ENCODE data around the gene LMLN. TPM values are rescaled to one million over a fixed set of nuclear protein-coding genes. Genes with fewer than 3 reads are reported as not detected.

Gene LMLN
- total and polyA plus RNA-seq, 2 donors (not counting 1 experiment from before 2014, with no cell fraction given): 6.6 to 7.1 TPM

DNA sequence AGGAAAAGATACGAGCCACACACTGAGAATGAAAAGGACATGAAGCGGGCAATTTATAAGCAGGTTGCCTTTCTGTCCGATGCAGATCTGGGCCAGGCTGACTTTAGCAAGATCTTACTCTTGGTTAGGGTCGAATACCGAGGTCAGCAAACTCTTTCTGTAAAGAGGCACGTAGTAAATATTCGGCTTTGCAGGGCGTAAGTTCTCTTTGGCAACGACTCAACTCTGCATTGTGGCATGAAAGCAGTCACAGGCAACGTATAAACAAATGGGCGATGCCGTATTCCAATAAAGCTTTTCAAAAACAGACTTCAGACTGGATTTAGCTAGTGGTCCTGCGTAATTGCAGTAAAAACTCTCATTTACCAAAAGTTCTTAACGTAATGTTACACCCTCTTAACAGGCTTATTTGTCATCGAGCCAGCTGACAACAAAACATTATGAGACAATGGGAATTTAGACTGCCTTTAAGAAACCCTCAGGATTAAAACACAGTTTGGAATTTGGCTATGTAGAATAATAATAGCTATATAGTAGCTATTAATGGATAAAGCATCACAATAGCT lies 23.1 kb upstream of the LMLN start:
- Histone ChIP-seq H4K20me1 (ENCODE audit: control insufficient read depth, extremely low read depth, insufficient read depth, low read length) (no peaks in the 10 kb centered on the region), H3K27ac (ENCODE audit: insufficient read depth, low read length) (no peak overlapping the region), H3K27me3 (ENCODE audit: control insufficient read depth, insufficient read depth, low read length) (no peaks in the 10 kb centered on the region), H3K36me3 (ENCODE audit: control insufficient read depth, insufficient read depth, low read length) (no peaks in the 10 kb centered on the region), H2AFZ (ENCODE audit: low read length) (peak overlapping the region; percentile 54), H3K9me3 (ENCODE audit: control insufficient read depth, insufficient read depth, low read depth, low read length) (no peaks in the 10 kb centered on the region), H3K79me2 (ENCODE audit: control insufficient read depth, insufficient read depth, low read length) (no peaks in the 10 kb centered on the region), H3K4me2 (ENCODE audit: extremely low read depth, insufficient read depth, low read length) (no peak overlapping the region), H3K4me1 (ENCODE audit: control insufficient read depth, extremely low read depth, insufficient read depth, low read length) (no peaks in the 10 kb centered on the region), H3K4me3 (replicated peaks in 1 of 4; ENCODE audit: control extremely low read depth in 1 of 4, insufficient read depth in 1 of 4, low read depth in 3 of 4, low read length in 4 of 4) (no peak overlapping the region), H3K9ac (ENCODE audit: insufficient read depth, low read length) (no peak overlapping the region)
- peak in 1 of 2 donors; percentile 62 for DNase-seq (ENCODE audit: low read depth in 2 of 2)
- TF ChIP-seq EZH2 (IDR thresholded peaks at IDR 0.05; ENCODE audit: low read length, missing control alignments): no peak
- TF ChIP-seq, protein P1, sequence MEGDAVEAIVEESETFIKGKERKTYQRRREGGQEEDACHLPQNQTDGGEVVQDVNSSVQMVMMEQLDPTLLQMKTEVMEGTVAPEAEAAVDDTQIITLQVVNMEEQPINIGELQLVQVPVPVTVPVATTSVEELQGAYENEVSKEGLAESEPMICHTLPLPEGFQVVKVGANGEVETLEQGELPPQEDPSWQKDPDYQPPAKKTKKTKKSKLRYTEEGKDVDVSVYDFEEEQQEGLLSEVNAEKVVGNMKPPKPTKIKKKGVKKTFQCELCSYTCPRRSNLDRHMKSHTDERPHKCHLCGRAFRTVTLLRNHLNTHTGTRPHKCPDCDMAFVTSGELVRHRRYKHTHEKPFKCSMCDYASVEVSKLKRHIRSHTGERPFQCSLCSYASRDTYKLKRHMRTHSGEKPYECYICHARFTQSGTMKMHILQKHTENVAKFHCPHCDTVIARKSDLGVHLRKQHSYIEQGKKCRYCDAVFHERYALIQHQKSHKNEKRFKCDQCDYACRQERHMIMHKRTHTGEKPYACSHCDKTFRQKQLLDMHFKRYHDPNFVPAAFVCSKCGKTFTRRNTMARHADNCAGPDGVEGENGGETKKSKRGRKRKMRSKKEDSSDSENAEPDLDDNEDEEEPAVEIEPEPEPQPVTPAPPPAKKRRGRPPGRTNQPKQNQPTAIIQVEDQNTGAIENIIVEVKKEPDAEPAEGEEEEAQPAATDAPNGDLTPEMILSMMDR (conservative IDR thresholded peaks at IDR 0.05 in 1 of 2, IDR thresholded peaks at IDR 0.05 in 1 of 2; ENCODE audit: low read depth in 1 of 2, low read length in 2 of 2): no peak

DNA sequence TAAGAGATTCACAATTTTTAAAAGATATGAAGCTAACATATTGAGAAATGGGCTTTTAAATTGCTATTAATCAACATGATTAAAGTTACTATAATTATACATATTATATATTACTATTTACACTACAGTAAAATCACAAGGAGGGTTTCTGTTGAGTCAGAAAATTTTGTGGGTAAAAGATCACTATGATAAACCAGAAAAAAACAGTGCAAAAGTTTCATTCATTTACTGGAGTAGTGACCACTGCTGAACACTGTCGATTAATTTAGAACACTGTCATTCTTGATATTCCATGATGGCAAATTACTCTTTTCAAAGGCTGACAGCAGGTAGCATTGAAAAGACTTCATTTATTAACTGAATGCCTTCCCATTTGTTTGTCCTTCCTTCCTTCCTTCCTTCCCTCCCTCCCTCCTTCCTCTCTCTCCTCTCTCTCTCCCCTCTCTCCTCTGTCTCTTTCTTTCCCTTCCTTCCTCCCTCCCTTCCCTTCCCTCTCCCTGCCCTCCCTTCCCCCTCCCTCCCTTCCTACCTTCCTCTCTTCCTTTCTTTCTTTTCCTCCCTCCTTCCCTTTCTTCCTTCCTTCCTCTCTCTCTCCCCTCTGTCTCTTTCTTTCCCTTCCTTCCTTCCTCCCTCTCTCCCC lies 19.2 kb upstream of the LMLN start:
- Histone ChIP-seq H3K9ac (ENCODE audit: insufficient read depth, low read length) (no peak overlapping the region), H4K20me1 (ENCODE audit: control insufficient read depth, extremely low read depth, insufficient read depth, low read length) (no peaks in the 10 kb centered on the region), H3K9me3 (ENCODE audit: control insufficient read depth, insufficient read depth, low read depth, low read length) (no peaks in the 10 kb centered on the region), H3K27me3 (ENCODE audit: control insufficient read depth, insufficient read depth, low read length) (no peaks in the 10 kb centered on the region), H3K79me2 (ENCODE audit: control insufficient read depth, insufficient read depth, low read length) (no peaks in the 10 kb centered on the region), H3K4me1 (ENCODE audit: control insufficient read depth, extremely low read depth, insufficient read depth, low read length) (no peaks in the 10 kb centered on the region), H2AFZ (ENCODE audit: low read length) (no peak overlapping the region), H3K27ac (ENCODE audit: insufficient read depth, low read length) (no peak overlapping the region), H3K4me3 (replicated peaks in 1 of 4; ENCODE audit: control extremely low read depth in 1 of 4, insufficient read depth in 1 of 4, low read depth in 3 of 4, low read length in 4 of 4) (no peak overlapping the region), H3K4me2 (ENCODE audit: extremely low read depth, insufficient read depth, low read length) (no peak overlapping the region), H3K36me3 (ENCODE audit: control insufficient read depth, insufficient read depth, low read length) (no peaks in the 10 kb centered on the region)
- TF ChIP-seq, protein P1 (conservative IDR thresholded peaks at IDR 0.05 in 1 of 2, IDR thresholded peaks at IDR 0.05 in 1 of 2; ENCODE audit: low read depth in 1 of 2, low read length in 2 of 2): no peak
- TF ChIP-seq EZH2 (IDR thresholded peaks at IDR 0.05; ENCODE audit: low read length, missing control alignments): no peak
- no peak for DNase-seq (ENCODE audit: low read depth in 2 of 2)

DNA sequence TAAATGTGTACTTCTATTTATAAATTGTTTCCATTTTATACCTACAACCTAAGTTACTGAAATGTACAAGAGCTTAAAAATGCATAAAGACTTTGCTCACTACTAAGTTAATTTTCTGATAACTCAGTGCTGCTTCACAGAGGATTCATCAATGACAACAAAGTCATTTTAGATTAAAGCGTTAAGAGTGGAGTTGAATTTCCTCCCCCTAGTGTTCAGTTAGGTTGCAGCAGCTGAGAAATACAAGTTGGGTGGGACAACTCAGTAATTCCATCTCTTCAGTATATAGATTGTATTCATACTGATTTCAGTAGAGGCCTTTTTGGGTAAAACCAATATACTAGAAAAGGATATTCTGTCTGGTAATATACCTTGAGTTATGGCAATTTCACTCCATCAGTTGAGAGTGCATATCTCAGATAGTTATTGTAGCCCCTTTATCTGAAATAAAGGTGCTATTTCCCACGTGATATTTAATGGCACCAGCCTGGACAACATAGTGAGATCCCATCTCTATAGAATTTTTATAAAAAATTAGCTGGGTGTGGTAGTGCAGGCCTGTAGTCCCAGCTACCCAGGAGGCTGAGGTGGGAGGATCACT lies 17.0 kb upstream of the LMLN start:
- no peak overlapping the region for H3K4me3 ChIP-seq (replicated peaks in 1 of 4; ENCODE audit: control extremely low read depth in 1 of 4, insufficient read depth in 1 of 4, low read depth in 3 of 4, low read length in 4 of 4)
- H3K79me2 ChIP-seq (ENCODE audit: control insufficient read depth, insufficient read depth, low read length): no peaks in the 10 kb centered on the region
- no peak for TF ChIP-seq EZH2 (IDR thresholded peaks at IDR 0.05; ENCODE audit: low read length, missing control alignments)
- TF ChIP-seq, protein P1 (conservative IDR thresholded peaks at IDR 0.05 in 1 of 2, IDR thresholded peaks at IDR 0.05 in 1 of 2; ENCODE audit: low read depth in 1 of 2, low read length in 2 of 2): peak; percentile 73 to 89
- no peak overlapping the region for H3K27ac ChIP-seq (ENCODE audit: insufficient read depth, low read length)
- H3K9me3 ChIP-seq (ENCODE audit: control insufficient read depth, insufficient read depth, low read depth, low read length): no peaks in the 10 kb centered on the region
- H3K4me2 ChIP-seq (ENCODE audit: extremely low read depth, insufficient read depth, low read length): no peak overlapping the region
- H3K36me3 ChIP-seq (ENCODE audit: control insufficient read depth, insufficient read depth, low read length): no peaks in the 10 kb centered on the region
- H2AFZ ChIP-seq (ENCODE audit: low read length): no peak overlapping the region
- H3K9ac ChIP-seq (ENCODE audit: insufficient read depth, low read length): no peak overlapping the region
- H4K20me1 ChIP-seq (ENCODE audit: control insufficient read depth, extremely low read depth, insufficient read depth, low read length): no peaks in the 10 kb centered on the region
- no peaks in the 10 kb centered on the region for H3K27me3 ChIP-seq (ENCODE audit: control insufficient read depth, insufficient read depth, low read length)
- no peaks in the 10 kb centered on the region for H3K4me1 ChIP-seq (ENCODE audit: control insufficient read depth, extremely low read depth, insufficient read depth, low read length)
- peak; percentile 36 to 63 for DNase-seq (ENCODE audit: low read depth in 2 of 2)

Measured in fibroblast of lung (primary cell).